HUES64 (cell line): Measurements from ENCODE around the gene SLC18A3.

Experiments used
- H3K27ac ChIP-seq: 2 replicates; pipeline ENCODE4 v1.7.0; 2013; ENCODE audit warnings: low read depth, low read length, inconsistent platforms
- H3K27me3 ChIP-seq: 2 replicates; pipeline ENCODE4 v1.6.1; 2013; ENCODE audit warnings: mild to moderate bottlenecking, low read length; ENCODE audit not compliant: insufficient read depth
- H3K36me3 ChIP-seq: 2 replicates; pipeline ENCODE4 v1.6.1; 2013; ENCODE audit warnings: mild to moderate bottlenecking, low read length; ENCODE audit not compliant: insufficient read depth
- H3K4me1 ChIP-seq: 2 replicates; pipeline ENCODE4 v1.6.1; 2013; ENCODE audit warnings: mild to moderate bottlenecking, low read length, moderate library complexity; ENCODE audit not compliant: insufficient read depth
- H3K4me3 ChIP-seq: 2 replicates; pipeline ENCODE4 v1.5.1; 2013; ENCODE audit warnings: mild to moderate bottlenecking, low read length, moderate library complexity
- H3K9ac ChIP-seq: 2 replicates; pipeline ENCODE4 v1.6.1; 2013; ENCODE audit warnings: mild to moderate bottlenecking, low read depth, low read length
- H3K9me3 ChIP-seq: 2 replicates; pipeline ENCODE4 v1.6.1; 2013; ENCODE audit warnings: low read depth, low read length; ENCODE audit not compliant: insufficient read depth
- WGBS: fragments of 150-250, 120-280 bp; methylation state at CpG from one replicate; pipeline ENCODE4 v1.1.7; 2013; ENCODE audit warnings: missing lambda C conversion rate; 5-methylcytosine and 5-hydroxymethylcytosine counted together

SLC18A3 gene

DNA sequence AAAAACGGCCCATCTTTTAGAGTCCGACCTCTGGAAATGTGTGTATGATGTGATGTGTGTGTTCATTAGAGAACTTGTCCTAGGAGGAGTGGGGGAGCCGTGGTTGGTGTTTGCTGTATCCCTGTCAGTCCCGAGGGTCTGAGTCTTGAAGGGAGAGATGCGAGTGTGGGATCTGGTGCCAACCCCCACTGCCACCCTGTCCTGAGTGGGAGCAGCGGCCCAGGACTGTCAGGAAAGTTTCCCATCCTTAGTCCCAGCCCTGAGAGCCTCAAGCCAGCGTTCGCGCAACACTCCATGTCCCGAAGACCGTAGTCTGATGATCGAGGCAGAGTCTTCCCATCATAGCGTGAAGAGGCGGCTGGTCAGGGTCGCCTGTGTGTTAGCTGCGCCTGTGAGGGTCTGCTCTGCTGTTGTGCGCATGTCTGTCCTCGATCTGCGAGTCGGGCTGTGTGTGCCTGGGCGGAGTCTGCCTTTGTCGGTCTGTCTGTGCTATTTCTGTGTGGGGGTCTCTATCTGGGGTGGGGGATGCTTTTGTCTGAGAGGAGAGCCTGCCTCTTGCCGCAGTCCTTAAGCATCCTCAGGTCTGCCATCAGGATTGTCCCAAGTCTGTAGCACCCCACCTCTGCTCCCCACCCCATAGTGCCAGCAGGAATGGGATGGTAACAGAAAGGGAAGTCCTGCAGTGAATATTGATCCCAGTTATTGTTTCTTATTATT is 3.2 kb downstream of the SLC18A3 start:
- peaks cover 98% of the 10 kb centered on the region for H3K27me3 ChIP-seq
- no peak overlapping the region for H3K9ac ChIP-seq
- H3K27ac ChIP-seq: no peak overlapping the region
- H3K36me3 ChIP-seq: no peaks in the 10 kb centered on the region
- 8% methylated on average over 23 of the region's 23 CpGs for WGBS
- peak overlapping the region; percentile 21; the same call in 1 of the 2 replicates for H3K4me3 ChIP-seq
- H3K4me1 ChIP-seq: peaks cover 2% of the 10 kb centered on the region; the same call in 1 of the 2 replicates
- no peaks in the 10 kb centered on the region for H3K9me3 ChIP-seq

DNA sequence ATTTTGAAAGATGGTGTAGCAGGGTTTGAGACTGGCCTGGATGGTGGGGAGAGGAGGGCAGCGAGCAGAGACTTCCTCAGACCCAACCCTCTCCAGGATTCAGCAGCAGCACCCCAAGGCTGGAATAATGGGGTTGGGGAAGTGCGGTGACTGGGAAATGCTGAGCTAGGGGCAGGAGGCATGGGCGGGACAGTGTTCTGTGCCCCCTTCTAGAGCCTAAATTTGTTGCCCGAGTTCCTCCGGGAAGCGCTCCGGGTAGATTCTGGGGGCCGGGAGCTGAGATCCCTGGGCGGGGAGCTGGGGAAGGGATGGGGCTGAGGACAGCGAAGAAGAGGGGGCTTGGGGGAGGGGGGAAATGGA is 3.8 kb downstream of the SLC18A3 start, which contains the start of gene CHAT:
TSS of gene CHAT (plus strand) at position 156 of the 360 bp plus-strand sequence. CDS start at position 309, 153 bp downstream.
- Histone ChIP-seq H3K36me3 (no peaks in the 10 kb centered on the region), H3K4me3 (peak within 1 kb of the TSS; percentile 21; the same call in 1 of the 2 replicates), H3K9ac (no peak within 1 kb of the TSS), H3K9me3 (no peaks in the 10 kb centered on the region), H3K27ac (no peak within 1 kb of the TSS), H3K27me3 (peaks cover 98% of the 10 kb centered on the region), H3K4me1 (peaks cover 2% of the 10 kb centered on the region; the same call in 1 of the 2 replicates)
- WGBS: 2% methylated on average over 10 of the region's 10 CpGs

DNA sequence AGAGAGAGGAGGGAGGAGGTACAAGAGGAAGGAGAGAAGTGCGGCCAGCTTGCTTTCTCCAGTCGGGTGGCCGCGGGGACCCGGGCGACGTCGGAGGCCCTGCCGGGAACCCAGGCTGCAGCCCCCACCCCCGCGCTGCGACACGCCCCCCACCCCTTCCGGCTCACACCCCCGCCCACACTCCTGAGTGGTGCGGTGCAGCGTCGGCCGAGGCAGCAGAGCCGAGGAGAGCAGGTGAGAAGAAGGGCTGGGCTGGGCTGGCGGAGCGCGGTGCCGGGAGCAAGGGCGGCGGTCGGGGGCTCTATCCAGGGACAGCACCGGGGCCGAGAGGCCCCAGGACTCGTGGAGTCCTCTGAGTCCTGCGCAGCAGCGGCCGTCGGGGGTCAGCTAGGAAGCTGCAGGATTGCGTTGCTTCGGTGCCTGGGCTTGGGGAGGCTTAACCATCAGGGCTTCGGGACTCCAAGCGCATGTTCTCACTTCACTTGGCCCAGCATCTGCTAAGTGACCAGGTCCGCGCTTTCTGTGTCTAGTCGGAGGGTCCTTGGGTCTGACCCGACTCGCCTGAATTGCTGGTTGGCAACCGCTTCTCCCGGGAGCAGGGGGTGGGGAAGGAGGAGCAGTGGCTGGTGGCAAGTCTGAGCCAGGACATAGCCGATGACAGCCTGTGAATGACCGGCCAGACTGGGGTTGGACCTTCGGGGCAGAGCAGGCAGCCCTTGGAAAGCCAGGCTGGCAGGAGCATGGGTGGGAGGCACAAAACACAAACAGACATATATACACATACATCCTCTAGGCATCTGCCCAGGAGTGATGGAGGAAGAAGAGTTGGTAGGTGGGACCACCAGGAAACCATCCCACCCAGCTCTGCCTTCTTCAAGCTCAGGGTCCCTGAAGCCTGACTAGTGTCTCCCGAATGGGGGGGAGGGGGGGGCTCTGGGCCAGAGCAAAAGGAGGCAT is 4.4 kb downstream of the SLC18A3 start:
- H3K4me3 ChIP-seq: peak overlapping the region; percentile 20; the same call in 1 of the 2 replicates
- no peaks in the 10 kb centered on the region for H3K36me3 ChIP-seq
- H3K27ac ChIP-seq: no peak overlapping the region
- WGBS: 11% methylated on average over 46 of the region's 49 CpGs
- peaks cover 98% of the 10 kb centered on the region for H3K27me3 ChIP-seq
- peaks cover 2% of the 10 kb centered on the region; the same call in 1 of the 2 replicates for H3K4me1 ChIP-seq
- H3K9ac ChIP-seq: no peak overlapping the region
- H3K9me3 ChIP-seq: no peaks in the 10 kb centered on the region

DNA sequence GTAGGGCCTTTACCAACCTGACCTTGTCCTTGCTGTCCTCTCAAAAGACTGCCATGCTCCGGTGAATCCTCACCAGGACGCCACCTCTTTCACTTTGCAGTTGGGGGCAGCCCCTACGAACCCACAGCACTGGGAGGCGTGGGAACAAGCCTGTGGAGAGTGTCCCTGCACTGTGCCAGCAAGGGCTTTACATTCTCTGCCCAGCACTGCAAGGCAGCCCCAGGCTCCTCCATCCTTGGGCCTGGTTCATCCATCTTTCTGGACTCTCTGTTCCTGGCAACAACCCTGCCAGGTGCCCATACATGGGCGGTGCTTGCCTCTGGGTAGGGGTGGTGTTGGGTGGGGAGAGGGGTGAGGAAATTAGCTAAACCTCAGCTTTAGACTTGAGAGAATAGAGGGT is 5.1 kb downstream of the SLC18A3 start:
- Histone ChIP-seq H3K27ac (no peak overlapping the region), H3K36me3 (no peaks in the 10 kb centered on the region), H3K4me3 (no peak overlapping the region), H3K9me3 (no peaks in the 10 kb centered on the region), H3K9ac (no peak overlapping the region), H3K4me1 (peaks cover 2% of the 10 kb centered on the region; the same call in 1 of the 2 replicates), H3K27me3 (peaks cover 99% of the 10 kb centered on the region)
- 87% methylated on average over 5 of the region's 5 CpGs for WGBS

DNA sequence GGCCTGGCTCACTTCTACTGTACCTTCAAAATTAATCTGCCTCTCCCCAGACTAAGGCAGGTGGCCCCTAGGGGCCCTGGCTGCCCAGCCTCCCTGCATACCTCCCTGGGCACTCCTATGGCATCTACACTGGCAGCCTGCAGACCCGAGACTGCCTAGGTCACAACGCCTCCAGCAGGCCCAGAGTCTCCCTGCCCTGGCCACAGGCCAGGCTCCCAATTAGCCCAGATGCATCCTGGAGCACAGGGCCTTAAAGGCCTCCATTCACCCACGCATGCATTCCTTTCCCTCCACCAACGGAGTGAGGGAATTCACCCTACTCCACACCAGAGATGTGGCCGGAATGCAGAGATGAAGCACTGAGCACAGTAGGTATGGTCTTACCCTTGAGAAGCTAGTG is 5.6 kb downstream of the SLC18A3 start:
- Histone ChIP-seq H3K4me1 (peaks cover 2% of the 10 kb centered on the region; the same call in 1 of the 2 replicates), H3K27me3 (peaks cover 98% of the 10 kb centered on the region), H3K9ac (no peak overlapping the region), H3K36me3 (no peaks in the 10 kb centered on the region), H3K27ac (no peak overlapping the region), H3K9me3 (no peaks in the 10 kb centered on the region), H3K4me3 (no peak overlapping the region)
- WGBS: 76% methylated on average over 5 of the region's 5 CpGs

DNA sequence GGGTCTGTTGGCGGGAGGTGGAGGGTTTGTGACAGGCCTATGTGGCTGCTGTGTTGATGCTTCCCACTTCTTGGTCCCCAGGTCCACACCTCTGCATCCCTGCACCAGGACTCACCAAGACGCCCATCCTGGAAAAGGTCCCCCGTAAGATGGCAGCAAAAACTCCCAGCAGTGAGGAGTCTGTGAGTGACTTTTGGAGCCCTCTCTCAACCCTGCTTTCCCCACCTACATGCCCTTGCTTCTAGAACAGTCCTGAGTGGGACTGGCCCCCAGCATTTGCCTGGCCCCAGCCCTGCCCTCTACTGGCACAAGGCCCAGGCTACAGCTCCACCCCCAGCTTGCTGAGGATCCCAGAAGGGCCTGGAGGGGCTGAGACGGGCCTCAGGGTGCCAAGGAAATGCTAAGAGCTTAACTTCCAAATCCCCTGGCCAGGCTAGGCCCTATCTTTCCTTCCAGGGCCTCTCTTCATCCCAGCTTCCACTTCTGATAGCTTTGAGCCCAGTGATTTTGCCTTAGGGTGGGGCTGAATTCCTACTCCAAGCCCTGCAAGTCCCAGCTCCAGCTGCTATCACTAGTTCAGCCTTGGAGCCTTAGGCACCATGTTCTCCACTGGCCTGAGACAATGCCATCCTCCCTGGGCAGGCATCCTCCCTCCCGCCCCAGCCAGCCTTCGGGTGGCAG is 6.5 kb downstream of the SLC18A3 start:
- H3K4me3 ChIP-seq: no peak overlapping the region
- no peak overlapping the region for H3K27ac ChIP-seq
- peaks cover 2% of the 10 kb centered on the region; the same call in 1 of the 2 replicates for H3K4me1 ChIP-seq
- 81% methylated on average over 6 of the region's 6 CpGs for WGBS
- H3K27me3 ChIP-seq: peaks cover 96% of the 10 kb centered on the region
- no peaks in the 10 kb centered on the region for H3K9me3 ChIP-seq
- H3K36me3 ChIP-seq: no peaks in the 10 kb centered on the region
- H3K9ac ChIP-seq: no peak overlapping the region

DNA sequence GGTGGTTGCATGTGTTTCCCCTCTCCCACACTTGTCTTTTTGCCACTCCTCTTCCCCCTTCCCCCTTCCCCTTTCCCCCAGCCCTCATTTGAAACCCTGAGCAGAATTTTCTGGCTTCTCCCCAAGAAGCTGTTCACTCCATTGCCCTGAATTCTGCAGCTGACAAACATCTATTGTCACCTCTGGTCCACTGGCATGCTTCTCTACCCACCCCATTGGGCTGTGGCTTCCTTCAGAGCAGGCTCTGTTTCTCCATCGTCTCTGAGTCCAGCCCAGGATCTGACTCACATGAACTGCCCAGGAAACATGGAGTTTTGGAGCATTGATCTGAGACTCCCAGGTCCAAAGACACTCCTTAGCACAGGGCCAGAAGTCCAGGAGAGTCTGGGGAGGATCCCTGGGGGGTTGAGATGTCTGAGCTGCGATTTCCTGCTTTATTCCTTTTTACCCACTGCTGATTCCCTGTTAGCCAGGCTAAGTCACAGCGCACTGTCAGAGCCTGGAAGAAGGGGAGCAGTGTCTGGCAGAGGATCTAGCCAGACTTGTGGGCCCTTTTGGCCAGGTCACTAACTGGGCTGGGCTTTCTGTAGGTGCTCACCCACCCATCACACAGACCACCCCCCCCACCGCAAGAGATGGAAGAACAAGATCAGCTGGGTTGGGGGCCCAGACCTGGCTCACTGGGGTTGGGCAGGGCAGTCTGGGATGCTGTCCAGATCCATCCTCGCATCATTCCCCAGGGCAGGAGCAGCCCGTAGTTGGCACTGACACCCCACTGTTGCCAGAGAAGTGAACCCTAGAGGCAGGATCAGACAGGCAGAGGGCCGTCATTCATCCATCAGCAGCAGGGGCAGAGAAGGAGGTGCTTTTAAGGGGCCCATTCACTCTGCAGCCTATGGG is 7.3 kb downstream of the SLC18A3 start:
- Histone ChIP-seq H3K27me3 (peaks cover 88% of the 10 kb centered on the region), H3K27ac (no peak overlapping the region), H3K9me3 (no peaks in the 10 kb centered on the region), H3K4me3 (no peak overlapping the region), H3K9ac (no peak overlapping the region), H3K36me3 (no peaks in the 10 kb centered on the region), H3K4me1 (peaks cover 2% of the 10 kb centered on the region; the same call in 1 of the 2 replicates)
- 83% methylated on average over 7 of the region's 7 CpGs for WGBS

DNA sequence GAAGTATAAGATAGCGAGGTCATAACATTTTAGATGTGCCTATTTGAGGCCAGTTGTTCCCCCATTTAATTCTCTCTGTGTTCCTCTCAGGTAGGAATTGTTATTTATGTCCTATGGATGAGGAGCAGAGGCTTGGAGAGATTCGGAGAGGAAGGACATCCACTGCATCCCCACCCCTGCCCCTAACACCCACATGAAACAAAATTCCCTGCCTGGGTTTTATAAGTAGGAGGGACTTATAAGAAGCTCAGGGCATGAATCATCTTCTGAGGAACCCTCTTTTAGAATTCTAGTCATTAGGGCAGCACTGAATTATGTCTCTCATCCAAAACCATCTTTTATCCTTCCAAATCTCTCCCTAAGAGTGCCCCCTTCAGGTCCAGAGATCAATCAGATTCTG is 8.7 kb downstream of the SLC18A3 start:
- H3K36me3 ChIP-seq: no peaks in the 10 kb centered on the region
- WGBS: 90% methylated on average over 1 of the region's 2 CpGs
- no peaks in the 10 kb centered on the region for H3K9me3 ChIP-seq
- H3K27ac ChIP-seq: no peak overlapping the region
- H3K4me3 ChIP-seq: no peak overlapping the region
- H3K9ac ChIP-seq: no peak overlapping the region
- H3K27me3 ChIP-seq: peaks cover 73% of the 10 kb centered on the region
- no peaks in the 10 kb centered on the region for H3K4me1 ChIP-seq

DNA sequence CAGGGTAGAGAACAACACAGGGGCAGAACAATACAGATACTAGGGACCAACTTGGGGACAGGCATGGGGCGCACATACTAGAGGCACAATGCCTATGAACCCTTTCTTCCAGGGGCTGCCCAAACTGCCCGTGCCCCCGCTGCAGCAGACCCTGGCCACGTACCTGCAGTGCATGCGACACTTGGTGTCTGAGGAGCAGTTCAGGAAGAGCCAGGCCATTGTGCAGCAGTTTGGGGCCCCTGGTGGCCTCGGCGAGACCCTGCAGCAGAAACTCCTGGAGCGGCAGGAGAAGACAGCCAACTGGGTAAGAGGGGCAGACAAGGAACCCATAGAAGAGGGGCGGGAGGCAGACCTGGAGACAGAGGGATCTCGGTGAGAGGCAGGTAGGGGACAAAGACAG is 9.5 kb downstream of the SLC18A3 start:
- H3K4me1 ChIP-seq: no peaks in the 10 kb centered on the region
- 73% methylated on average over 10 of the region's 10 CpGs for WGBS
- H3K9ac ChIP-seq: no peak overlapping the region
- no peaks in the 10 kb centered on the region for H3K9me3 ChIP-seq
- no peaks in the 10 kb centered on the region for H3K36me3 ChIP-seq
- peaks cover 65% of the 10 kb centered on the region for H3K27me3 ChIP-seq
- H3K4me3 ChIP-seq: no peak overlapping the region
- H3K27ac ChIP-seq: no peak overlapping the region

DNA sequence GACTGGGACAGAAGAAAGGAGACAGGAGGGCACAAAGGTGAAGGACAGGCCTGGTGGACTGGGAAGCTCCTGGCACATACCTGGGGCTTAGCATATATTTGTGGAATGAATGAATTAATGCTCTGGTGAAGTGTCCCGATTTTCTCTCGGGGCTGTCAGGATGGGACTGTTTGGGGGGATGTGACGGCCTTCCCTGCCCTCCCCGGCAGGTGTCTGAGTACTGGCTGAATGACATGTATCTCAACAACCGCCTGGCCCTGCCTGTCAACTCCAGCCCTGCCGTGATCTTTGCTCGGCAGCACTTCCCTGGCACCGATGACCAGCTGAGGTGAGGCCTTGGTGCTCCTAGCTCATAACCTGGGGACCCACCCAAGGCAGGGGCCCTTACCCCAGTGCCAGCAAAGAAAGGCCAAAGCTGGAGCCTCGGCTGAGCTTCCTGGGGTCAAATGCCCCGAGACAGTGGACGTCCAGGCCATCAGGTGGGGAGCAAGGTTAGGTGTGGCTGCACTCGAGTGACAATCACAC is 10.2 kb downstream of the SLC18A3 start:
- peaks cover 58% of the 10 kb centered on the region for H3K27me3 ChIP-seq
- no peak overlapping the region for H3K27ac ChIP-seq
- H3K4me3 ChIP-seq: no peak overlapping the region
- no peaks in the 10 kb centered on the region for H3K36me3 ChIP-seq
- H3K9ac ChIP-seq: no peak overlapping the region
- WGBS: 93% methylated on average over 12 of the region's 12 CpGs
- no peaks in the 10 kb centered on the region for H3K9me3 ChIP-seq
- no peaks in the 10 kb centered on the region for H3K4me1 ChIP-seq
